HG02981 (cell line): ENCODE results near the gene DMAP1.

ENCODE experiments used
- ATAC-seq: cut with Tn5 transposase; IDR thresholded peaks from one replicate; pipeline ENCODE4 v1.9.1; 2021; ENCODE audit warnings: mild to moderate bottlenecking, moderate library complexity; ENCODE audit not compliant: unreplicated experiment

The DMAP1 gene

GRCh38 chr1:44251989-44252671, 38.9 kb downstream of the DMAP1 start:
- ATAC-seq = no peak

DNA sequence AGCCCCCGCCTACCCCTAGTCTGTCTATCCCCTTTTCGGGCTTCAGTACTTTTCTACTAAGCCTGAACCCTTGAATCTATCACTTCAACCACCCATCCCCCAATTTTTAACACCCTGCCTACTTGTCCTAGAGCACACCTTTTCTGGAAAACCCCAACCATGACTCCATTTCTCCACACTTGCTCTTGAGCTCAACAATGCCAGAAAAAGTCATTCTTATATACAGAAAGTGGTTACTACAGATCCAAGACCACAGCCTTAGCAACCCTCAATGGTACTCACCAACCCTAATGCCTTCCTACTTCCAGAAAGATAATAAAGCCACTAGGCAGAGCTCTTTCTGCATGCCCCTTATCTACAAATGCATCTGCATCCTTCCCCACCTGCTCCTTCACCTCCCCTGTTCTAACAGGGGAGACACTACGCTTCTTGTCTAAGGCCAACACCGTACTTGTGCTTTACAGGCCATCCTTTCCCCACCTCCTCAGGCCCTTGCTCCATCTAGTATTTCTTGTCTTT, 41.2 kb downstream of the DMAP1 start:
- ATAC-seq = no peak

- ATAC-seq = no peak
These were observed 43.7 kb downstream of the DMAP1 start for GRCh38 chr1:44256762-44257554.

GRCh38 chr1:44259090-44259489, 45.8 kb downstream of the DMAP1 start:
- no peak for ATAC-seq

DNA sequence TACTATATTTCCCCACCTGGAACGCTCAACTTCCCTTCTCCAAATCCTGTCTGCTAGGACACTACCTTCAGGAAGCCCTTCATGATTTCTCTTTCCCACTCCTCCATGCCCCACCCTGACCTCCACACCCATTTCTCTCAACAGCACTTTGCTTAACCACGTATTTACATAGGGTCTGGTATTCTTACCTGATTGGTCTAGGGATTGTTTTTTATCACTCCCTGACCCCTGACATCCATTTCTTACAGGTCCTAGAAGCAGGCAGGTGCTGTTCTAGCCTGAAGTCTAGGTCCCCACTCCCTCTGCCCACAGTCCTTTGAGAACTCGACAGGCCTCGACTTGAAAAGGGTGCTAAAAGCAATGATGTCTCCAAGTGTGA, 47.5 kb downstream of the DMAP1 start:
- no peak for ATAC-seq

DNA sequence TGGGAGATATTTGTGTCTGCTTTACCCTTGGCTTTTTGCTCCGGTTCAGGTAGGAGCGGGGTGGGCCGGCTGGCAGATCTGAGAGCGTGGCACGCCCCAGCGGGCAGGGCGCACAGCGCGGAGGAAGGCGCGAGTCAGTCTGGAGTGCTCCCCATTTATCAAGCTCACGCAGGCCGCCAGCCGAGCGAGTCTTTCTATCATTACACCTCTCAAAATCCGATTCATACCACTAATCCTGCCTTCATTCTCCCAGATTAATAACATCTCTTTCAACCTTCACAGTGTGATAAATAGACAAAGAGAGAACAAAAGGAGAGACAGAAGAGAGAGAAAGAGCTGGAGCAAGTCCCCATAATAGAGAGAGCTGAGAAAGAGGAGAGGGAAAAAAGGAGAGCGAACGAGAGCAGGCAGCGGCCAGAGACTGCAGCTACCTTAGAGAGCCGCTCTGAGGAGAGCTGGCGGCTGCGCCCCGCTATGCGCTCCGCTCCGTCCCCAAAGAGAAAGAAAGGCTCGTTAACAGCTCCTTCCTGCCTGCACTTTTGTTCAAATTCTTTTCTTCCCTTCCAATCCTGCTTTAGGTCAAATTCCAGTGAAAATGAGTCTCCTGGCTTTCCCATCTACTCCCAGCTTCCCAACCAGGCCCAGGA, 48.0 kb downstream of the DMAP1 start:
- ATAC-seq = no peak

DNA sequence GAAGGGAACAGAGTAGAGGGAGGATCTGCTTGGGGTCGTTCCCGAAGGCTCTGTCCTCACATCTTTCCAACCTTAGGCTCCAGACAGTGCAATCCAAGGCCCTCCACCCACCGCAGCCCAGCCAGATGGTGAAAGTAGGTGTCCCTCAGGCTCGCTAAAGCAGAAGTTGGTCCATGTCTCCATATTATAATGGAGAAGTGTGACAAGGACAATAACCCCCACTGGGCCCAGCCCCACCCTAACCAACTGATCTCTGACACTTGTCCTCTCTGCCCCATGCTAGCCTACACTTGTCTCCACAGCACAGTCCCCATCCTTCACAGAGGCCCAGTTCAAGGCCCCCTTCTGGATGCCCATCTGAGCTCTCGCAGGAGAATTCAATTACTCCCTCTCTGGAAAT, 48.7 kb downstream of the DMAP1 start:
- no peak for ATAC-seq

GRCh38 chr1:44262414-44262813, 49.1 kb downstream of the DMAP1 start:
- ATAC-seq = no peak

- no peak for ATAC-seq
These were observed 49.7 kb downstream of the DMAP1 start for GRCh38 chr1:44262816-44263567.

DNA sequence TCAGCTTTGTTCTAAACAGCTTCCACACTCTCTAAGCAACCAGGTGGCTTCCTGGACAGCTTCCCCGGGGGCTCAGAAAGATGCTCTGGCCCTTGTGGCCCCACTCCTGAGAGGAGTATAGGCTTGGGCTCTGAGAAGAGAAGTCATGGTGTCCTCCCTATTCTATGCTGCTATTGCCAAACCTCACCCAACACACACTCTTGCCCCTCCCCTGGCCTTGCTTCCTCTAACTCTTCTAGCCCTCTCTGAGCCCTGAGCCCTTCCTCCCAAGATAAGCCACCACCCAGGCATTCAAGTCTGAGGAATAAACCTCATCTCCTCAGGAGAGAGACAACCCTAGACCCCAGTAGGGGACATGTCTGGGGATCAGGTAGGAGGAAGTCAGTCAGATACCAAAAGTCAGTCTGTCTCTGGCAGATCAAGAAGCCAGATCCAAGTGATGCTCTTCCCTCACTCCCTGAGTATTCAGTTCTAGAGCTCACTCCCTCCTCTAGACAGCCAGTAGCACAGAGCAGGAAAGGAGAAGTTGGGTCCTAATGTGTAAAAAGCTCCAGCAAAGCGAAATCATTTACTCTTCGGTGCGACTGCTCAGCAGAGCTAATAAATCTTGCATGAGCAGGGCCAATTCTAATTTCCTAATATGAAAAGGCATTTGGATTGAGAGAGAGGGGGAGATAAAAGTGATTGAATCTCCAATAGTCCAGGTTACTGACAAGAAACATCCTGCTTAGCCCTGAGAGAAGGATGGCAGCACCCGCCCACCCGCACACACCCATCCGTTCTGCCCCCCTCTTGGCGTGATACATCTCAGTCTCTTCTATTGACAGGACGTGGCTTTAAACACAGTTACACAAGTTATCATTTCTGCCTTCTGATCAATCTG, 50.5 kb downstream of the DMAP1 start:
- ATAC-seq = no peak

DNA sequence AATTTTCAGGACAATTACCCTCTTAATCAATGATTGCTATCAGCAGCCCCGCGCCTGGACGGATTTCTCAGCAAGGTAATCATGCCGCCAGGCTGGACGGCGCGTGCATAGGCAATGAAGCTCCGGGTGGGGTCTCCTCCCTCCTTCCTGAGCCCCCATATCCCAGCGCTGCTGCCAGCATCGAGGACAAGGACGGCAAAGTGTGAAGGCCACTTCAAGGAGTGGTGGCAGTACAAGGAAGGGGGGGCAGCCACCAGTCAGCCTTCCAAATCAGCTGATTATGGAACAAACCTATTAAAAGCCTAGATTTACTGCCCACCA, 51.1 kb downstream of the DMAP1 start:
- no peak for ATAC-seq

DNA sequence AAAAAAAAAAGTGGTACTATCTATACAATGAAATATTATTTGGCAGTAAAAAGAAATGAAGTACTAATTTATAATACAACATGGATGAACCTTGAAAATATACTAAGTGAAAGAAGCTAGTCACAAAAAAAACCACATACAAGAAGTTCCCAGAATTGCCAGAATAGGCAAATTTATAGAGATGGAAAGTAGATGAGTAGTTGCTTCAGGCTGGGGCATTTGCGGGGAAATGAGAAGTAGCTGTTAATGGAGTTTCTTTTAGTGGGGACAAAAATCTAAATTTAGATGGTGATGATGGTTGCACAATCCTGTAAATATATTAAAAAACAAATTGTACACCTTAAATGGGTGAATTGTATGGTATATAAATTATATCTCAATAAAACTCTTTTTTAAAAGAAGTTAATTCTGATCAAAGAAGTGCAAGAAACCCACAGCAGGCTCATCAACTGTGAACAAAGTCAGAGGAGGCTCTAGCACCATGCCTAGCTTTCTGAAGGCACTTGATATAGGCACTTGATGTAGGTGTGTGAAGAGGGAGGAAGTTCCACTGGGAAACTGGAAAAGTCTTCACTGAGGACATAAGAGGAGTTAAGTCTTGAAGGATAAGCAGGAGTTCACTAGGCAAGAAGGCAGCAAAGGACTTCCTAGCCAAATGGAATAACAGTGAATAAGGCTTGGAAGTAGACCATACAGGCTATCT, 52.5 kb downstream of the DMAP1 start:
- ATAC-seq = no peak

DNA sequence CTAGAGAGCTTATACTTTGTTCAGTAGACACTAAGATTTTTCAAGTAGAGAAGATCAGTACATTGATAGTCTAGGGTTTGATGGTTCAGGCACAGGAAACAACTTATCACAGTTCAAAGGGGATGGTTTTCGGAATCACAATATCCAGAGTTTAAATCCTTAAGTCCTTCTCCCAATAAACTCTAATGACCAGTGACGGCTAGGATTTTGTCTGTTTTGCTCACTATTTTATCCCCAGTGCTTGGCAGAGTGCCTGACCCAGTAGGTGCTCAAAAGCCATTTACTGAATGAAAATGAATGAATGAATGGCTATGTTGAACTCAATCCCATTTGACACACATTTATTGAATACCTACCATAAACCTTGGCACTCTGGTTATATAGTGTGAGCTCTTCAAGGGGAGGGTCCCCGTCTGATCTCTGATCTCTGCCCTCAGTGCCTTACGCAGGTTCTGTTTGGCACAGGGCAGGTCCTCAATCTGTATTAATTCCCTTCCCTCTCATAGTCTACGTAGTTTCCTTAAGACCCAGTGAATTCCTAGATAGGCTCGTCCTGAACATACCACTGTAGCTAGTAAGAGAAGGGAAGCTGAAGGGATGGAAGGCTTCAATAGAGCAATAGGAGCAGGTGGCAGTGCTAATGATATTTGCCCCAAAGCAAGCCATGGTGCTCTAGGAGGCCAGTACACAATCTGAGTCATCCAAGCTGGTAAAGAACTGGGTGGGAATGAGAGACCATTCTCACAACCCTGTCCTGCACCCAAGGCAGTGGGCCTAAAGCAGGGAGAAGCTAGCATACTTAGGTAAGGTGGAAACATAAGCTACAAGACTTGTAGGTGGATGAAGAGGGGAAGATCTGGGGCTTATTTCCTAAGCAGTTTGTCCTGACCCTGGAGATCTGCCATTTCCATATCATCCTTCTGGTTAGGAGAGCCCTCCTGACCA, 53.4 kb downstream of the DMAP1 start:
- ATAC-seq = no peak

- ATAC-seq = no peak
These were observed 54.2 kb downstream of the DMAP1 start for GRCh38 chr1:44267438-44267837.

- ATAC-seq = no peak
These were observed 54.8 kb downstream of the DMAP1 start for GRCh38 chr1:44268054-44268453.
